Measurements from ENCODE around the gene YWHAQ. TPM values are rescaled to one million over a fixed set of nuclear protein-coding genes. Genes with fewer than 3 reads are reported as not detected.
A peak's percentile ranks its signal among the peaks of the same experiment; 100 is the strongest.
"Not testable (repeated sequence)": the region's sequence is repeated elsewhere in the genome, so short reads cannot be mapped to it uniquely, and the experiment has no call there.

The YWHAQ gene
- total RNA-seq, 1 experiment from 2014 or later: 586 TPM

GRCh38 chr2:9631878-9632700 lies 1.3 kb upstream of the YWHAQ start:
- no peak for DNase-seq (ENCODE audit: low read depth)

- DNase-seq (ENCODE audit: low read depth): no peak
Observed at GRCh38 chr2:9631553-9631819, 689 bp upstream of the YWHAQ start.

GRCh38 chr2:9630117-9630735 lies 571 bp downstream of the YWHAQ start:
- peak; percentile 84 for DNase-seq (ENCODE audit: low read depth)

- DNase-seq (ENCODE audit: low read depth): peak; percentile 40
Observed at GRCh38 chr2:9629222-9630116, 1.3 kb downstream of the YWHAQ start.

GRCh38 chr2:9627310-9627709 lies 3.5 kb downstream of the YWHAQ start:
- peak; percentile 49 for DNase-seq (ENCODE audit: low read depth)

GRCh38 chr2:9623151-9623550 lies 7.6 kb downstream of the YWHAQ start:
- no peak for DNase-seq (ENCODE audit: low read depth)

- DNase-seq (ENCODE audit: low read depth): not testable (repeated sequence)
Observed at GRCh38 chr2:9621655-9622054, 9.1 kb downstream of the YWHAQ start.

- no peak for DNase-seq (ENCODE audit: low read depth)
Observed at GRCh38 chr2:9618410-9618809, 12.4 kb downstream of the YWHAQ start.

- DNase-seq (ENCODE audit: low read depth): peak; percentile 45
Observed at GRCh38 chr2:9617749-9618148, 13.0 kb downstream of the YWHAQ start.

GRCh38 chr2:9617296-9617695 lies 13.5 kb downstream of the YWHAQ start:
- DNase-seq (ENCODE audit: low read depth): no peak

GRCh38 chr2:9614562-9614961 lies 16.2 kb downstream of the YWHAQ start:
- DNase-seq (ENCODE audit: low read depth): no peak

GRCh38 chr2:9613291-9613690 lies 17.5 kb downstream of the YWHAQ start:
- DNase-seq (ENCODE audit: low read depth): peak; percentile 67

GRCh38 chr2:9611549-9611912 lies 19.3 kb downstream of the YWHAQ start:
- not testable (repeated sequence) for DNase-seq (ENCODE audit: low read depth)

- no peak for DNase-seq (ENCODE audit: low read depth)
Observed at GRCh38 chr2:9610781-9611548, 19.8 kb downstream of the YWHAQ start.

GRCh38 chr2:9608491-9608890 lies 22.3 kb downstream of the YWHAQ start:
- DNase-seq (ENCODE audit: low read depth): not testable (repeated sequence)

- DNase-seq (ENCODE audit: low read depth): no peak
Observed at GRCh38 chr2:9602412-9602811, 28.4 kb downstream of the YWHAQ start.

GRCh38 chr2:9601397-9601796 lies 29.4 kb downstream of the YWHAQ start:
- DNase-seq (ENCODE audit: low read depth): no peak

GRCh38 chr2:9599430-9599829 lies 31.4 kb downstream of the YWHAQ start:
- no peak for DNase-seq (ENCODE audit: low read depth)

GRCh38 chr2:9596621-9597311 lies 34.0 kb downstream of the YWHAQ start:
- no peak for DNase-seq (ENCODE audit: low read depth)

GRCh38 chr2:9595746-9596145 lies 35.1 kb downstream of the YWHAQ start:
- DNase-seq (ENCODE audit: low read depth): no peak

- DNase-seq (ENCODE audit: low read depth): peak; percentile 54
Observed at GRCh38 chr2:9595256-9595655, 35.5 kb downstream of the YWHAQ start.

All from Daoy (cell line).